HepG2 (cell line): ENCODE results near the gene HMCN1. TPM values are rescaled to one million over a fixed set of nuclear protein-coding genes. Genes with fewer than 3 reads are reported as not detected.

Source experiments
- ATAC-seq: fragments of 200-7000 bp; cut with Tn5 transposase; 3 replicates; pipeline ENCODE4 v1.9.1; 2020; ENCODE audit warnings: mild to moderate bottlenecking, moderate library complexity
- BruUV-seq: library from RNA; stranded (reverse); fragments of 400-500 nt; replicated peaks from 2 replicates; lab custom pipeline; 2021; lab: Mats Ljungman, UMichigan
- CTCF ChIA-PET: fragments of 300-600 bp; formaldehyde crosslinking; extraction: SDS; loops from one replicate; lab custom pipeline; 2021; ENCODE audit warnings: low total read pairs, inconsistent platforms, low intra/inter-chr PET ratio; lab: Yijun Ruan, JAX
- POLR2A ChIA-PET: fragments of 350-600 bp; sonication (Branson Sonifier 250); formaldehyde crosslinking; loops from one replicate; lab custom pipeline; 2020; ENCODE audit warnings: antibody characterized with exemption, inconsistent platforms; lab: Yijun Ruan, JAX
- DNase-seq: peaks from one replicate; pipeline ENCODE4 v3.0.0-alpha.2; 2015; ENCODE audit warnings: low spot score
- FAIRE-seq: peaks from 3 replicates; lab custom pipeline; 2011; peaks lifted over from hg19 to GRCh38; lab: Jason Lieb, UNC
- H2AFZ ChIP-seq: one replicate; pipeline ENCODE4 v1.6.1; 2011; ENCODE audit warnings: low read length, inconsistent platforms
- H3K27ac ChIP-seq: fragments of 300-600 bp; 3 replicates; pipeline ENCODE4 v1.8.0; 2011; ENCODE audit warnings: mixed run types, mild to moderate bottlenecking, mixed read lengths, low read length, inconsistent platforms; ENCODE audit not compliant: insufficient read depth; ENCODE audit errors: extremely low read length
- H3K27me3 ChIP-seq, 2 experiments: fragments of 200-600 bp in 1 of 2; 2 replicates in 1 of 2; 3 replicates in 1 of 2; pipeline versions ENCODE4 v1.6.0 to v1.8.0; 2011; ENCODE audit warnings: low read length in 2 of 2, mild to moderate bottlenecking in 2 of 2, moderate library complexity in 2 of 2, inconsistent platforms in 1 of 2; ENCODE audit not compliant: insufficient read depth in 2 of 2, control insufficient read depth in 1 of 2
- H3K36me3 ChIP-seq, 2 experiments: fragments of 200-600 bp in 1 of 2; replicated peaks in 1 of 2; 2 replicates in 1 of 2; 3 replicates in 1 of 2; pipeline versions ENCODE4 v1.5.1 to v1.8.0; 2011; ENCODE audit warnings: low read length in 2 of 2, inconsistent platforms in 1 of 2; ENCODE audit not compliant: insufficient read depth in 2 of 2, control insufficient read depth in 1 of 2
- H3K4me1 ChIP-seq: 2 replicates; pipeline ENCODE4 v1.5.1; 2012; ENCODE audit warnings: low read length, inconsistent platforms; ENCODE audit not compliant: insufficient read depth
- H3K4me2 ChIP-seq: 2 replicates; pipeline ENCODE4 v1.6.0; 2011; ENCODE audit warnings: low read depth, low read length, inconsistent platforms
- H3K4me3 ChIP-seq, 3 experiments: fragments of 200-600 bp in 1 of 3; sonication (generic), shearing (Covaris generic) in 1 of 3; replicated peaks in 1 of 3; 2 replicates each; pipeline ENCODE4 v1.5.1; 2011 to 2016; ENCODE audit warnings: low read length in 3 of 3, inconsistent platforms in 2 of 3, low read depth in 2 of 3, mild to moderate bottlenecking in 2 of 3, control low read depth in 1 of 3, mixed read lengths in 1 of 3; ENCODE audit not compliant: insufficient read depth in 1 of 3
- H3K79me2 ChIP-seq: one replicate; pipeline ENCODE4 v1.6.1; 2011; ENCODE audit warnings: low read length, inconsistent platforms; ENCODE audit not compliant: insufficient read depth
- H3K9ac ChIP-seq: 2 replicates; pipeline ENCODE4 v1.6.0; 2011; ENCODE audit warnings: mild to moderate bottlenecking, low read depth, low read length, inconsistent platforms; ENCODE audit not compliant: insufficient read depth
- H3K9me3 ChIP-seq: 2 replicates; pipeline ENCODE4 v1.5.1; 2012; ENCODE audit warnings: mild to moderate bottlenecking, low read length
- H4K20me1 ChIP-seq: 2 replicates; pipeline ENCODE4 v1.6.0; 2011; ENCODE audit warnings: inconsistent platforms, mild to moderate bottlenecking, low read length, moderate library complexity; ENCODE audit not compliant: insufficient read depth
- ARNT2 ChIP-seq: sonication (generic); formaldehyde crosslinking; IDR thresholded peaks from 2 replicates; pipeline ENCODE4 v1.8.0; 2022; ENCODE audit warnings: mild to moderate bottlenecking, low read depth, missing genetic modification reagents, moderate library complexity
- CCDC6 ChIP-seq: sonication (generic); formaldehyde crosslinking; IDR thresholded peaks from 2 replicates; pipeline ENCODE4 v1.8.1; 2022; ENCODE audit warnings: mild to moderate bottlenecking, missing genetic modification reagents, moderate library complexity
- ESRRA ChIP-seq: sonication (generic); formaldehyde crosslinking; IDR thresholded peaks from 2 replicates; pipeline ENCODE4 v1.5.1; 2020; ENCODE audit warnings: mild to moderate bottlenecking, low read depth, missing genetic modification reagents
- FOXO1 ChIP-seq: sonication (generic); formaldehyde crosslinking; IDR thresholded peaks from 2 replicates; pipeline ENCODE4 v1.4.0; 2020; ENCODE audit warnings: missing genetic modification reagents
- MIXL1 ChIP-seq: IDR thresholded peaks from 2 replicates; pipeline ENCODE4 v1.6.1; 2016
- NR2C2 ChIP-seq: sonication (generic); formaldehyde crosslinking; IDR thresholded peaks from 2 replicates; pipeline ENCODE4 v1.4.0; 2020; ENCODE audit warnings: missing genetic modification reagents, mild to moderate bottlenecking, moderate library complexity, borderline replicate concordance
- POLR2G ChIP-seq: fragments of 200-400 bp; formaldehyde crosslinking; IDR thresholded peaks from 2 replicates; pipeline ENCODE4 v1.6.1; 2018; ENCODE audit warnings: mild to moderate bottlenecking, low read depth, low read length, moderate library complexity
- TBX3 ChIP-seq: fragments of 450-650 bp; IDR thresholded peaks from 2 replicates; pipeline ENCODE4 v1.6.1; 2017; ENCODE audit warnings: antibody characterized with exemption, mild to moderate bottlenecking, inconsistent platforms, borderline replicate concordance
- ZBTB37 ChIP-seq: sonication (generic); formaldehyde crosslinking; IDR thresholded peaks from 2 replicates; pipeline ENCODE4 v1.4.0; 2020; ENCODE audit warnings: mild to moderate bottlenecking, missing genetic modification reagents
- ZNF263 ChIP-seq: sonication (generic); formaldehyde crosslinking; IDR thresholded peaks from 2 replicates; pipeline ENCODE4 v1.4.0; 2020; ENCODE audit warnings: missing genetic modification reagents
- ZNF484 ChIP-seq: sonication (generic); formaldehyde crosslinking; IDR thresholded peaks from 2 replicates; pipeline ENCODE4 v1.5.1; 2020; ENCODE audit warnings: mild to moderate bottlenecking, low read depth, missing genetic modification reagents, borderline replicate concordance
- WGBS: methylation state at CpG from one replicate; pipeline ENCODE4 v1.1.6; 2017; ENCODE audit warnings: low lambda C conversion rate; 5-methylcytosine and 5-hydroxymethylcytosine counted together
- in situ Hi-C: cut with HindIII; loops from 2 replicates; pipeline ENCODE4 v1.10.0; 2017; ENCODE audit warnings: low pct_unique_long_range_greater_than_20kb; ENCODE audit not compliant: extremely low pct_ligation_motif_present
- intact Hi-C: fragments of 100-400 bp; cut with micrococcal nuclease; formaldehyde crosslinking; loops from one replicate; pipeline ENCODE4 v1.10.0; 2022; ENCODE audit not compliant: unreplicated experiment
- polyA plus RNA-seq, 8 experiments: library from polyadenylated mRNA; depleted of rRNA in 3 of 8; stranded (reverse) in 7 of 8; unstranded in 1 of 8; fragments of >200 nt; fragmentation: Illumina TruSeq in 4 of 8; extraction: Trizol in 4 of 8; gene quantifications; 2 replicates each; pipeline versions ENCODE4 v1.2.1 to v1.2.3, GENCODE V29; 2011 to 2016; ENCODE audit warnings: low read depth in 4 of 8, missing spikeins in 1 of 8, mixed read lengths in 1 of 8; ENCODE audit not compliant: insufficient read depth in 1 of 8
- total RNA-seq, 5 experiments: library from RNA; depleted of rRNA; stranded (reverse); fragments of >200 nt; fragmentation: Illumina TruSeq; extraction: Trizol; gene quantifications; 2 replicates each; pipeline ENCODE4 v1.2.3, GENCODE V29; 2016; ENCODE audit warnings: low read depth in 1 of 5
- TF ChIP-seq, protein P1 (sequence below): IDR thresholded peaks from 2 replicates; pipeline ENCODE4 v1.4.0; 2020; ENCODE audit warnings: mild to moderate bottlenecking, missing genetic modification reagents
- TF ChIP-seq, protein P2 (sequence below): sonication (generic); formaldehyde crosslinking; IDR thresholded peaks from 2 replicates; pipeline ENCODE4 v1.8.0; 2022; ENCODE audit warnings: mild to moderate bottlenecking, missing genetic modification reagents, borderline replicate concordance
- TF ChIP-seq, protein P3 (sequence below), 2 experiments: sonication (generic) in 1 of 2; formaldehyde crosslinking in 1 of 2; IDR thresholded peaks; 2 replicates each; pipeline versions ENCODE4 v1.5.1 to v1.6.1; 2011 to 2020; ENCODE audit warnings: borderline replicate concordance in 1 of 2, low read depth in 1 of 2, low read length in 1 of 2, mild to moderate bottlenecking in 1 of 2, missing genetic modification reagents in 1 of 2, moderate library complexity in 1 of 2

The HMCN1 gene
- total and polyA plus RNA-seq, 2 of the 13 experiments (the other 11 are each of a cell fraction or from before 2014, with no cell fraction given): 0.03 TPM; not detected in 1

GRCh38 chr1:185767508-185768120, 33.4 kb downstream of the HMCN1 start (continued):
- TF ChIP-seq CCDC6: no peak
- no peak for TF ChIP-seq TBX3
- no peak for TF ChIP-seq ZNF263 (CRISPR knock-in tag)
- TF ChIP-seq FOXO1: no peak
- no peak for TF ChIP-seq ESRRA (CRISPR knock-in tag)
- no peak for TF ChIP-seq MIXL1 (CRISPR knock-in tag)
- no peak for TF ChIP-seq ZNF484 (CRISPR knock-in tag)

DNA sequence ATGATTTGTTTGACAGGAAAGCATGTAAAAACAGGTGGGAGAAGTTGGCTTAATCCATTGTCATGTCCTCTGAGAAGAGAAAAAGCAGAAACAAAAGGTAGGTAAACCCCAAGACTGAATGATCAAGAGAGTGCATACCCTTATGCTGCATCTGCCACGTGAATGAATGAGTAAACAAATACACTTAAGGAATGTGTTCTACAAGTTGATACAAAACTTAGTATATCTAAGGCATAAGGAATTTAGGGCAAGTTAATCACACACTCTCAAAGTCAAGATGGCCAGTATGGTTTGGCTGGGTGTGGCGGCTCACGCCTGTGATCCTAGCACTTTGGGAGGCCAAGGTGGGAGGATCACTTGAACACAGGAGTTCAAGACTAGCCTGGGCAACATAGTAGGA, 34.2 kb downstream of the HMCN1 start:
- H2AFZ ChIP-seq: no peak overlapping the region
- FAIRE-seq: no peak
- POLR2A ChIA-PET: no interaction called here
- no peak overlapping the region for H3K4me2 ChIP-seq
- H3K4me3 ChIP-seq: no peak overlapping the region
- CTCF ChIA-PET: no interaction called here
- H3K36me3 ChIP-seq: no peaks in the 10 kb centered on the region
- no peaks in the 10 kb centered on the region for H3K79me2 ChIP-seq
- H3K9ac ChIP-seq: no peak overlapping the region
- DNase-seq: no peak
- H3K4me1 ChIP-seq: no peaks in the 10 kb centered on the region
- ATAC-seq: no peak
- H3K27me3 ChIP-seq: no peaks in the 10 kb centered on the region
- in situ Hi-C loops (no loop called here), intact Hi-C loops (no loop called here)
- H3K9me3 ChIP-seq: no peaks in the 10 kb centered on the region
- H4K20me1 ChIP-seq: no peaks in the 10 kb centered on the region
- BruUV-seq: no TSS peak
- no peak overlapping the region for H3K27ac ChIP-seq
- WGBS: 32% methylated on average over 3 of the region's 3 CpGs
- TF ChIP-seq, protein P1, sequence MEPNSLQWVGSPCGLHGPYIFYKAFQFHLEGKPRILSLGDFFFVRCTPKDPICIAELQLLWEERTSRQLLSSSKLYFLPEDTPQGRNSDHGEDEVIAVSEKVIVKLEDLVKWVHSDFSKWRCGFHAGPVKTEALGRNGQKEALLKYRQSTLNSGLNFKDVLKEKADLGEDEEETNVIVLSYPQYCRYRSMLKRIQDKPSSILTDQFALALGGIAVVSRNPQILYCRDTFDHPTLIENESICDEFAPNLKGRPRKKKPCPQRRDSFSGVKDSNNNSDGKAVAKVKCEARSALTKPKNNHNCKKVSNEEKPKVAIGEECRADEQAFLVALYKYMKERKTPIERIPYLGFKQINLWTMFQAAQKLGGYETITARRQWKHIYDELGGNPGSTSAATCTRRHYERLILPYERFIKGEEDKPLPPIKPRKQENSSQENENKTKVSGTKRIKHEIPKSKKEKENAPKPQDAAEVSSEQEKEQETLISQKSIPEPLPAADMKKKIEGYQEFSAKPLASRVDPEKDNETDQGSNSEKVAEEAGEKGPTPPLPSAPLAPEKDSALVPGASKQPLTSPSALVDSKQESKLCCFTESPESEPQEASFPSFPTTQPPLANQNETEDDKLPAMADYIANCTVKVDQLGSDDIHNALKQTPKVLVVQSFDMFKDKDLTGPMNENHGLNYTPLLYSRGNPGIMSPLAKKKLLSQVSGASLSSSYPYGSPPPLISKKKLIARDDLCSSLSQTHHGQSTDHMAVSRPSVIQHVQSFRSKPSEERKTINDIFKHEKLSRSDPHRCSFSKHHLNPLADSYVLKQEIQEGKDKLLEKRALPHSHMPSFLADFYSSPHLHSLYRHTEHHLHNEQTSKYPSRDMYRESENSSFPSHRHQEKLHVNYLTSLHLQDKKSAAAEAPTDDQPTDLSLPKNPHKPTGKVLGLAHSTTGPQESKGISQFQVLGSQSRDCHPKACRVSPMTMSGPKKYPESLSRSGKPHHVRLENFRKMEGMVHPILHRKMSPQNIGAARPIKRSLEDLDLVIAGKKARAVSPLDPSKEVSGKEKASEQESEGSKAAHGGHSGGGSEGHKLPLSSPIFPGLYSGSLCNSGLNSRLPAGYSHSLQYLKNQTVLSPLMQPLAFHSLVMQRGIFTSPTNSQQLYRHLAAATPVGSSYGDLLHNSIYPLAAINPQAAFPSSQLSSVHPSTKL (CRISPR knock-in tag): no peak
- TF ChIP-seq, protein P2, sequence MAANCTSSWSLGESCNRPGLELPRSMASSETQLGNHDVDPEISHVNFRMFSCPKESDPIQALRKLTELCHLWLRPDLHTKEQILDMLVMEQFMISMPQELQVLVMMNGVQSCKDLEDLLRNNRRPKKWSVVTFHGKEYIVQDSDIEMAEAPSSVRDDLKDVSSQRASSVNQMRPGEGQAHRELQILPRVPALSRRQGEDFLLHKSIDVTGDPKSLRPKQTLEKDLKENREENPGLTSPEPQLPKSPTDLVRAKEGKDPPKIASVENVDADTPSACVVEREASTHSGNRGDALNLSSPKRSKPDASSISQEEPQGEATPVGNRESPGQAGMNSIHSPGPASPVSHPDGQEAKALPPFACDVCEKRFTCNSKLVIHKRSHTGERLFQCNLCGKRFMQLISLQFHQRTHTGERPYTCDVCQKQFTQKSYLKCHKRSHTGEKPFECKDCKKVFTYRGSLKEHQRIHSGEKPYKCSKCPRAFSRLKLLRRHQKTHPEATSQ (CRISPR knock-in tag): no peak
- TF ChIP-seq, protein P3, sequence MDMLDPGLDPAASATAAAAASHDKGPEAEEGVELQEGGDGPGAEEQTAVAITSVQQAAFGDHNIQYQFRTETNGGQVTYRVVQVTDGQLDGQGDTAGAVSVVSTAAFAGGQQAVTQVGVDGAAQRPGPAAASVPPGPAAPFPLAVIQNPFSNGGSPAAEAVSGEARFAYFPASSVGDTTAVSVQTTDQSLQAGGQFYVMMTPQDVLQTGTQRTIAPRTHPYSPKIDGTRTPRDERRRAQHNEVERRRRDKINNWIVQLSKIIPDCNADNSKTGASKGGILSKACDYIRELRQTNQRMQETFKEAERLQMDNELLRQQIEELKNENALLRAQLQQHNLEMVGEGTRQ (IDR thresholded peaks at IDR 0.05; ENCODE audit: low read depth, low read length): no peak
- TF ChIP-seq, protein P3 (CRISPR knock-in tag; IDR thresholded peaks at IDR 0.05; ENCODE audit: borderline replicate concordance): no peak
- TF ChIP-seq POLR2G (no peak), ZBTB37 (CRISPR knock-in tag) (no peak), NR2C2 (CRISPR knock-in tag) (no peak), ARNT2 (CRISPR knock-in tag) (no peak)
